ENCODE measurements around the gene FAM53C.

DNA sequence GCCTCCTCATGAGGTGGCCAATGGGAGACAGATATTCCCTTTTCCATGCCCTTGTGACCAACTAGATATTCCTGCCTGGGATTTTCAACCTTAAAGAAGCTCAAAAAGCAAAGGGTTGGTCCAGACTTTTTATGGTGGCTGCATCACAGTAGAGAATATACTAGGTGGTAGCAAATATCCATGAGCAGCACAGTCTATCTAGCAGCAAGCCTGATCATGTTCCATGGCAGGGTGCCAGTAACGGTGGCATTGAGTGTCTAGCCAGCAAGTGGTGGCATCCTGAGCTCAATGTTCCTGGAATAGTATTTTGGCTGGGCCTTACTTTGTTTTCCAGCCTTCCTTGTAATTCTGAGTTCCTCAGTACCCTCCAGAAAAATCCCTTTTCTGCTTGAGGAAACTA, 32.3 kb upstream of the FAM53C start:
- TF ChIP-seq POLR2AphosphoS5 (IDR thresholded peaks at IDR 0.05) (no peak), CTCF (IDR thresholded peaks at IDR 0.05) (no peak), POLR2A (IDR thresholded peaks at IDR 0.05) (no peak), EP300 (IDR thresholded peaks at IDR 0.05) (no peak)

Data from upper lobe of left lung (tissue), 4 donors.